Testis (tissue), 2 donors: ENCODE measurements around the gene SYN1.
"Not testable (repeated sequence)": the region's sequence is repeated elsewhere in the genome, so short reads cannot be mapped to it uniquely, and the experiment has no call there.

ENCODE experiments used
- CTCF ChIP-seq, 3 experiments: fragments of 450-650 bp in 2 of 3; fragments of 200-600 bp in 1 of 3; sonication (generic) in 1 of 3; IDR thresholded peaks; one replicate each; pipeline ENCODE4 v1.5.1; 2016 to 2019; ENCODE audit warnings: antibody characterized with exemption in 3 of 3, mild to moderate bottlenecking in 2 of 3, moderate library complexity in 1 of 3
- POLR2A ChIP-seq: fragments of 450-650 bp; IDR thresholded peaks from one replicate; pipeline ENCODE4 v1.6.1; 2017; ENCODE audit warnings: antibody characterized with exemption, mild to moderate bottlenecking, moderate library complexity

GRCh38 chrX:47603125-47603524 lies 16.5 kb downstream of the SYN1 start:
- TF ChIP-seq POLR2A; CTCF (IDR thresholded peaks at IDR 0.05): not testable (repeated sequence)
